ENCODE data around the gene PPP6R2.

PPP6R2 gene

GRCh38 chr22:50339945-50340879 lies 2.9 kb upstream of the PPP6R2 start:
- peak; percentile 73 for DNase-seq

DNA sequence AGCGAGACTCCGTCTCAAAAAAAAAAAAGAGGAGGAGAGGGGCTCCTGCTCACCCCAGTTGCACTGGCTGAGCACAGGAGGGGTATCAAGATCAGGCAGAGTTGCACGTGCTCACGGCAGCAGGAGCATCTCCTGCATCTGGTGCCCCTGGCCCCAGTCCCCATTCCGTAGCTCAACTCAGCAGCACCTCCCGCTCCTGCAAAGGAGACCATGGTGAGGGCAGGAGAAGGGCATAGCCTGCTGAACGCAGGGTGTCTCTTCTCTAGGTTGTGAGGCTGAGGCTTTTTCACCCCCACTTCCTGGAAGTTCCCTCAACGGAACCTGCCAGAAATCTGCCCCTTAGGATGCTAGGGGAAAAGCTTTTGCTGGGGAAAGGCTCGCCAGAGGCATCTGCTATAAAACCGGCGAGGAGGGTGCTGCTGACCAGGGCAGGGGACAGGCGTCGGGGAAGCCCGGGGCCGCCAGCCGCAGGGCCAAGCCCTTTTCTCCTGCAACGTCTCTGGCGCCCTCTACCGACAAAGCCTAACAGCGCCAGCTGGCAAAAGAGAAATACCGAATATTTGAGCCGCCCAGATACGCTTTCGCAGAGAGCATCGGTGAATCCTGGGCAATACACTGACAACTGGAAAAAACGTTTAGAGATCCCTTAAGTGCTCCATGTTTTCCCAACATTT lies 1.0 kb upstream of the PPP6R2 start:
- no CpG with 5 or more reads among the region's 26 CpGs for WGBS (ENCODE audit: extremely low coverage, insufficient coverage, low lambda C conversion rate)
- no peak overlapping the region for H3K23ac ChIP-seq (ENCODE audit: low read length)
- H3K18ac ChIP-seq (ENCODE audit: low read length) = no peak overlapping the region
- no peak overlapping the region for H4K8ac ChIP-seq (ENCODE audit: low read depth, low read length)
- peak; percentile 92 for DNase-seq
- H2BK5ac ChIP-seq (ENCODE audit: low read length) = no peak overlapping the region
- no peak overlapping the region for H4K5ac ChIP-seq (ENCODE audit: low read length)
- H3K4ac ChIP-seq (ENCODE audit: low read depth, low read length) = no peak overlapping the region
- H2BK15ac ChIP-seq (replicated peaks; ENCODE audit: low read depth) = no peak overlapping the region
- H3K4me1 ChIP-seq (ENCODE audit: control insufficient read depth, low read depth, low read length) = no peaks in the 10 kb centered on the region
- H3K9ac ChIP-seq (ENCODE audit: low read length) = peak overlapping the region; percentile 84
- no peak overlapping the region for H2BK120ac ChIP-seq (ENCODE audit: low read depth, low read length)
- peak overlapping the region; percentile 98 for H3K4me2 ChIP-seq (ENCODE audit: low read length)
- H3K79me2 ChIP-seq (ENCODE audit: control insufficient read depth, insufficient read depth, low read length) = peaks cover 6% of the 10 kb centered on the region
- H3K27me3 ChIP-seq (ENCODE audit: insufficient read depth, low read length, poor library complexity) = no peaks in the 10 kb centered on the region
- no peak overlapping the region for H3K27ac ChIP-seq (ENCODE audit: low read depth, low read length)
- no peaks in the 10 kb centered on the region for H3K36me3 ChIP-seq (ENCODE audit: control insufficient read depth, insufficient read depth, low read length)
- peak overlapping the region; percentile 93 for H3K56ac ChIP-seq (ENCODE audit: low read length)
- no peak overlapping the region for H2AK5ac ChIP-seq (ENCODE audit: low read length)
- peaks cover 6% of the 10 kb centered on the region for H3K79me1 ChIP-seq (ENCODE audit: low read length)
- H3K4me3 ChIP-seq (ENCODE audit: low read length) = no peak overlapping the region

More at GRCh38 chr22:50339945-50340879, 2.9 kb upstream of the PPP6R2 start:
- Histone ChIP-seq H3K4me2 (ENCODE audit: low read length) (no peak overlapping the region), H3K27me3 (ENCODE audit: insufficient read depth, low read length, poor library complexity) (no peaks in the 10 kb centered on the region), H3K79me2 (ENCODE audit: control insufficient read depth, insufficient read depth, low read length) (no peaks in the 10 kb centered on the region), H2BK5ac (ENCODE audit: low read length) (no peak overlapping the region), H3K56ac (ENCODE audit: low read length) (no peak overlapping the region), H3K18ac (ENCODE audit: low read length) (no peak overlapping the region), H4K8ac (ENCODE audit: low read depth, low read length) (no peak overlapping the region), H2BK120ac (ENCODE audit: low read depth, low read length) (no peak overlapping the region), H3K23ac (ENCODE audit: low read length) (no peak overlapping the region), H3K36me3 (ENCODE audit: control insufficient read depth, insufficient read depth, low read length) (no peaks in the 10 kb centered on the region), H3K4ac (ENCODE audit: low read depth, low read length) (no peak overlapping the region), H3K9ac (ENCODE audit: low read length) (no peak overlapping the region), H3K4me1 (ENCODE audit: control insufficient read depth, low read depth, low read length) (no peaks in the 10 kb centered on the region), H3K4me3 (ENCODE audit: low read length) (no peak overlapping the region), H2AK5ac (ENCODE audit: low read length) (no peak overlapping the region), H4K5ac (ENCODE audit: low read length) (no peak overlapping the region), H3K79me1 (ENCODE audit: low read length) (no peaks in the 10 kb centered on the region), H3K27ac (ENCODE audit: low read depth, low read length) (no peak overlapping the region), H2BK15ac (replicated peaks; ENCODE audit: low read depth) (no peak overlapping the region)
- 98% methylated on average over 7 of the region's 12 CpGs for WGBS (ENCODE audit: extremely low coverage, insufficient coverage, low lambda C conversion rate)

GRCh38 chr22:50343541-50343935 lies 411 bp downstream of the PPP6R2 start:
- H3K4me2 ChIP-seq (ENCODE audit: low read length) = no peak overlapping the region
- peaks cover 18% of the 10 kb centered on the region for H3K79me2 ChIP-seq (ENCODE audit: control insufficient read depth, insufficient read depth, low read length)
- H3K4me3 ChIP-seq (ENCODE audit: low read length) = peak overlapping the region; percentile 39
- no peak overlapping the region for H3K23ac ChIP-seq (ENCODE audit: low read length)
- peaks cover 17% of the 10 kb centered on the region for H3K79me1 ChIP-seq (ENCODE audit: low read length)
- H3K4me1 ChIP-seq (ENCODE audit: control insufficient read depth, low read depth, low read length) = no peaks in the 10 kb centered on the region
- H3K4ac ChIP-seq (ENCODE audit: low read depth, low read length) = peak overlapping the region; percentile 65
- H4K8ac ChIP-seq (ENCODE audit: low read depth, low read length) = no peak overlapping the region
- no peaks in the 10 kb centered on the region for H3K36me3 ChIP-seq (ENCODE audit: control insufficient read depth, insufficient read depth, low read length)
- H2BK120ac ChIP-seq (ENCODE audit: low read depth, low read length) = no peak overlapping the region
- H2AK5ac ChIP-seq (ENCODE audit: low read length) = no peak overlapping the region
- no peaks in the 10 kb centered on the region for H3K27me3 ChIP-seq (ENCODE audit: insufficient read depth, low read length, poor library complexity)
- H3K27ac ChIP-seq (ENCODE audit: low read depth, low read length) = no peak overlapping the region
- H2BK15ac ChIP-seq (replicated peaks; ENCODE audit: low read depth) = no peak overlapping the region
- H3K18ac ChIP-seq (ENCODE audit: low read length) = peak overlapping the region; percentile 44
- no peak overlapping the region for H4K5ac ChIP-seq (ENCODE audit: low read length)
- H3K56ac ChIP-seq (ENCODE audit: low read length) = peak overlapping the region; percentile 77
- no CpG with 5 or more reads among the region's 9 CpGs for WGBS (ENCODE audit: extremely low coverage, insufficient coverage, low lambda C conversion rate)
- H2BK5ac ChIP-seq (ENCODE audit: low read length) = no peak overlapping the region
- H3K9ac ChIP-seq (ENCODE audit: low read length) = peak overlapping the region; percentile 64
- no peak for DNase-seq

GRCh38 chr22:50346470-50346869 lies 3.3 kb downstream of the PPP6R2 start:
- Histone ChIP-seq H3K4me2 (ENCODE audit: low read length) (no peak overlapping the region), H4K5ac (ENCODE audit: low read length) (no peak overlapping the region), H2BK5ac (ENCODE audit: low read length) (no peak overlapping the region), H3K18ac (ENCODE audit: low read length) (no peak overlapping the region), H3K4me3 (ENCODE audit: low read length) (no peak overlapping the region), H3K27ac (ENCODE audit: low read depth, low read length) (no peak overlapping the region), H3K56ac (ENCODE audit: low read length) (no peak overlapping the region), H3K23ac (ENCODE audit: low read length) (no peak overlapping the region), H2BK120ac (ENCODE audit: low read depth, low read length) (no peak overlapping the region), H3K36me3 (ENCODE audit: control insufficient read depth, insufficient read depth, low read length) (no peaks in the 10 kb centered on the region), H3K79me1 (ENCODE audit: low read length) (peaks cover 17% of the 10 kb centered on the region), H3K4ac (ENCODE audit: low read depth, low read length) (no peak overlapping the region), H3K79me2 (ENCODE audit: control insufficient read depth, insufficient read depth, low read length) (peaks cover 18% of the 10 kb centered on the region), H3K4me1 (ENCODE audit: control insufficient read depth, low read depth, low read length) (no peaks in the 10 kb centered on the region), H3K9ac (ENCODE audit: low read length) (no peak overlapping the region), H2AK5ac (ENCODE audit: low read length) (no peak overlapping the region), H2BK15ac (replicated peaks; ENCODE audit: low read depth) (no peak overlapping the region), H4K8ac (ENCODE audit: low read depth, low read length) (no peak overlapping the region), H3K27me3 (ENCODE audit: insufficient read depth, low read length, poor library complexity) (no peaks in the 10 kb centered on the region)
- DNase-seq = no peak
- WGBS (ENCODE audit: extremely low coverage, insufficient coverage, low lambda C conversion rate) = no CpG with 5 or more reads among the region's 8 CpGs

DNA sequence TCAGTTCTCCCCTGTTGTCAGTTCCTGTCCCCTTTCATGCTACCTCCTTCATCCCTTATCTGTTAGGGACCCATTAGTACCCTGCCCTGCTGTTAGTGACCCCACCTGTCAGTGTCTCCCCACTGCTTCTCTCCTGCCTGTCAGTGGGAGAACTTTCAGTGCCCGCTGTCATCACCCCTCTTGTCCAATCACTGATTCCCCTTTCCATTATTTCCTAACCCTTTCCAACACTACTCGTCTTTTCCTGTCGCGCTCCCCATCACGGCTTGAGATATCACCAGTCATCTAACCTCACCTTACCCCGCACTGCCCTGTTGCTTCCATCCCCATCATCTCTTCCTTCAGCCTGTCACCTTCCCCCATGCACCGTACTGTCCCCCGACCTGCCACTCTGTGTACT lies 4.0 kb downstream of the PPP6R2 start:
- Histone ChIP-seq H2AK5ac (ENCODE audit: low read length) (no peak overlapping the region), H3K56ac (ENCODE audit: low read length) (no peak overlapping the region), H3K36me3 (ENCODE audit: control insufficient read depth, insufficient read depth, low read length) (no peaks in the 10 kb centered on the region), H2BK120ac (ENCODE audit: low read depth, low read length) (no peak overlapping the region), H2BK5ac (ENCODE audit: low read length) (no peak overlapping the region), H3K4me3 (ENCODE audit: low read length) (no peak overlapping the region), H3K27me3 (ENCODE audit: insufficient read depth, low read length, poor library complexity) (no peaks in the 10 kb centered on the region), H3K79me1 (ENCODE audit: low read length) (peaks cover 17% of the 10 kb centered on the region), H3K23ac (ENCODE audit: low read length) (no peak overlapping the region), H4K8ac (ENCODE audit: low read depth, low read length) (no peak overlapping the region), H3K9ac (ENCODE audit: low read length) (no peak overlapping the region), H4K5ac (ENCODE audit: low read length) (no peak overlapping the region), H3K4ac (ENCODE audit: low read depth, low read length) (no peak overlapping the region), H3K27ac (ENCODE audit: low read depth, low read length) (no peak overlapping the region), H3K18ac (ENCODE audit: low read length) (no peak overlapping the region), H2BK15ac (replicated peaks; ENCODE audit: low read depth) (no peak overlapping the region), H3K79me2 (ENCODE audit: control insufficient read depth, insufficient read depth, low read length) (peaks cover 18% of the 10 kb centered on the region), H3K4me1 (ENCODE audit: control insufficient read depth, low read depth, low read length) (no peaks in the 10 kb centered on the region), H3K4me2 (ENCODE audit: low read length) (no peak overlapping the region)
- DNase-seq = no peak
- WGBS (ENCODE audit: extremely low coverage, insufficient coverage, low lambda C conversion rate) = 100% methylated on average over 4 of the region's 8 CpGs

All from mesendoderm (in vitro differentiated cells).